ENCODE measurements around the gene NRP2. TPM values are rescaled to one million over a fixed set of nuclear protein-coding genes. Genes with fewer than 3 reads are reported as not detected.

The NRP2 gene
- total RNA-seq, 1 experiment from 2014 or later: 1.2 TPM

- TF ChIP-seq SIN3A (IDR thresholded peaks at IDR 0.05; ENCODE audit: low read depth): no peak
- TF ChIP-seq CEBPB (IDR thresholded peaks at IDR 0.05; ENCODE audit: low read depth): no peak
Observed at GRCh38 chr2:205655779-205656456, 26.4 kb upstream of the NRP2 start (continued).

- Histone ChIP-seq H3K9me2 (ENCODE audit: insufficient read depth) (no peaks in the 10 kb centered on the region), H2AFZ (ENCODE audit: low read depth, low read length, poor library complexity, severe bottlenecking) (no peak overlapping the region), H3K36me3 (ENCODE audit: control insufficient read depth in 1 of 2, insufficient read depth in 2 of 2, low read length in 2 of 2) (no peaks in the 10 kb centered on the region), H4K20me1 (ENCODE audit: insufficient read depth) (no peaks in the 10 kb centered on the region), H3K79me2 (ENCODE audit: insufficient read depth, low read length) (no peaks in the 10 kb centered on the region), H3K4me2 (ENCODE audit: low read length) (no peak overlapping the region), H3K9ac (ENCODE audit: low read length) (no peak overlapping the region), H3K27ac (ENCODE audit: low read depth, low read length) (no peak overlapping the region), H3K4me3 (replicated peaks in 1 of 2; ENCODE audit: low read depth in 1 of 2, low read length in 2 of 2) (no peak overlapping the region), H3K4me1 (ENCODE audit: control insufficient read depth in 1 of 2, insufficient read depth in 2 of 2, low read length in 2 of 2) (no peaks in the 10 kb centered on the region), H3K9me3 (ENCODE audit: control insufficient read depth in 1 of 2, insufficient read depth in 1 of 2, low read depth in 1 of 2, low read length in 2 of 2) (no peaks in the 10 kb centered on the region), H3K27me3 (ENCODE audit: insufficient read depth, low read length) (peaks cover 18% of the 10 kb centered on the region)
- ChIA-PET CTCF (no interaction called here), RAD21 (ENCODE audit: low non-redundant PET in 1 of 2, low total read pairs in 2 of 2, uncharacterized antibody in 2 of 2, unreplicated experiment in 2 of 2) (no interaction called here), POLR2A (no interaction called here)
- BruUV-seq (replicated peaks): no TSS peak
- intact Hi-C loops (cut with micrococcal nuclease): no loop called here
- DNase-seq (ENCODE audit: low read depth, low spot score) (no peak), ATAC-seq (no peak)
- no peak for TF ChIP-seq ELF1 (IDR thresholded peaks at IDR 0.05; ENCODE audit: borderline replicate concordance, low read depth)
- TF ChIP-seq REST (IDR thresholded peaks at IDR 0.05; ENCODE audit: low read depth): no peak
- no peak for TF ChIP-seq TCF7L2 (IDR thresholded peaks at IDR 0.05; ENCODE audit: borderline replicate concordance, extremely low read depth, insufficient read depth, insufficient read length)
- no peak for TF ChIP-seq SIN3A (IDR thresholded peaks at IDR 0.05; ENCODE audit: low read depth)
- no peak for TF ChIP-seq JUND (IDR thresholded peaks at IDR 0.05)
- no peak for TF ChIP-seq CEBPB (IDR thresholded peaks at IDR 0.05; ENCODE audit: low read depth)
- no peak for TF ChIP-seq POLR2AphosphoS5 (IDR thresholded peaks at IDR 0.05; ENCODE audit: low read depth, low read length)
- TF ChIP-seq EZH2 (IDR thresholded peaks at IDR 0.05): no peak
Observed at GRCh38 chr2:205656461-205656860, 25.8 kb upstream of the NRP2 start.

Data from HCT116 (cell line).